HG03565 (cell line): Measurements from ENCODE around the gene GJD4.

ENCODE experiments used
- ATAC-seq: cut with Tn5 transposase; IDR thresholded peaks from one replicate; pipeline ENCODE4 v1.9.1; 2021; ENCODE audit warnings: mild to moderate bottlenecking, moderate library complexity; ENCODE audit not compliant: unreplicated experiment

GJD4 gene

DNA sequence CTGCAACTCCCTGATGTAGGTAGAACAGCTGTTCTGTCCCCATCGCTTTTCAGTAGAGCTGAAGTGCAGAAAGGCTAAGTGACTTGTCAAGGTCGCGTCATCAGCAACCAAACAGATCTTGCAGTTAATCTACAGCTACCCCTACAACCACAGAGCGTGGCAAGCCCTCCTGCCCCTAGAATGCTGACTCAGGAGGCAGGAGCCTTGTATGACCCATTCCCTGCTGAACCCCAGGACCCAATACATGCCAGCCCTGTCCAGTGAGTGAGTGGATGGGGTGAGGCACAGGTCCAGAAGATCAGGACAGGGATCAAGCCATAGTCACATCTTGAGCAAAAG lies 26.6 kb upstream of the GJD4 start:
- ATAC-seq = no peak

- no peak for ATAC-seq
Observed at GRCh38 chr10:35579116-35579515, 26.0 kb upstream of the GJD4 start.

- ATAC-seq = no peak
Observed at GRCh38 chr10:35579726-35580422, 25.3 kb upstream of the GJD4 start.

DNA sequence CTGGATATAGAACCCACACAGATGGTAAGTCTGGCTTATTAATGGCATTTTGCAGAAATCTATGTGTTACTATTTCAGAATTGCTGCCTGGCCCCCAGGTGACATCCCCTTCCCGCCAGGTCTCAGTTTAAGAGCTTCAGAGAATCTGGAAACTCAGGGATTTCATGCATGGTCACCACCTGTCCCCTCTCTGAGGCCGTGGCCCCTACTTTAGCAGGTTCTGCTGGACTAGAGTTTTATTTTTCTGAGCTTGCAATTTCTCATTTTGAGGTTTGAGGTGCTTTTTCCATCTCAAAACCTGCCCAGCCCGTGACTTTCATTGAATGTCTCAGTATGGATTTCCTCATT lies 24.7 kb upstream of the GJD4 start:
- ATAC-seq = no peak

- no peak for ATAC-seq
Observed at GRCh38 chr10:35581655-35582054, 23.5 kb upstream of the GJD4 start.

- no peak for ATAC-seq
Observed at GRCh38 chr10:35584946-35585345, 20.2 kb upstream of the GJD4 start.

DNA sequence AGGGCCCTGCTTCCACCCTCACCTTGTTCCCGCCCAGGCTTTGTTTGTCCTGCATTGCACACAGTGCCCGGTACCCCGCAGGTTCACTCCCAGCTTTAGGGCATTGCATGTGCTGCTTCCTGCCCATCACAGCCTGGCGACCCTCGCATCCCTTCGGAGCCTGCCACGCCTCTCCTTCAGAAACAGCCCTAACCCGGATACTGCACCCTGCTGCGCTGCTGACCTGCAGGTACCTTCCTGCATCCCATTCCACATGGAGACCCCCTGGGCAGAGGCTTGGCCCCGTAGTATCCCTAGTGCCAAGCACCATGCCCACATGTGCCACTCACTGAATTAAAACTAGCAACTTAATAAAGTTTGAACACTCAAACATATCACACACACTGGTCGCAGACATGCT lies 19.8 kb upstream of the GJD4 start:
- ATAC-seq = no peak

DNA sequence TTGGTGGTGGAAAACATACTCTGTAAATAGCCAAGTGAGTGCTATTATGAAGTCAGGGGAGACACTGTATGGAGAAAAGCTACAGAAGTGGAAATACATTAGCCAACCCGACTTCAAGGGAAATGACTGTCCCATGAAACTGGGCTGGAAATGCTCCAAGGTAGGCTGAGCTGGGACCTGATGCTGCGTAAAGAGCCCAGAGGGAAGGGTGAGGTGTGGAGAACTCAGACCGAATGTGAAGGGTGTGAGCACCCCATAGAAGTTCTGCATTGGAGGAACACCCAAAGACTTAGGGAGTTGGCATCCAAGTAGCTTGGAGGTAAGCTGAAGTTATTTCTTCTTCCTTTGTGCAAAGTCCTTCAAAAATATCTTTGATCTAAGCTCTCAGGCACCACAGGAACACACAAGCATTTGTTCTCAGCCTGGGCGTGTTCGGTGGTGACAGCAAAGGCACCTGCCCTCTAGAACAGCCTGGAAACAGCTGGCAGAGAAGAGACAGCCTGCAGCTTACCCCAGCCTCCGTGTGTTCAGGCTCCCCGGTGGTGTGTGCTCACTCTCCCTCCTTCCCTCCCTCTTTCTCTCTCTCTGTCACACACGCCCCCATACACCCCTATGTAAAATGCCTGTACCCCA lies 19.1 kb upstream of the GJD4 start:
- no peak for ATAC-seq

- ATAC-seq = no peak
Observed at GRCh38 chr10:35588836-35589235, 16.3 kb upstream of the GJD4 start.

DNA sequence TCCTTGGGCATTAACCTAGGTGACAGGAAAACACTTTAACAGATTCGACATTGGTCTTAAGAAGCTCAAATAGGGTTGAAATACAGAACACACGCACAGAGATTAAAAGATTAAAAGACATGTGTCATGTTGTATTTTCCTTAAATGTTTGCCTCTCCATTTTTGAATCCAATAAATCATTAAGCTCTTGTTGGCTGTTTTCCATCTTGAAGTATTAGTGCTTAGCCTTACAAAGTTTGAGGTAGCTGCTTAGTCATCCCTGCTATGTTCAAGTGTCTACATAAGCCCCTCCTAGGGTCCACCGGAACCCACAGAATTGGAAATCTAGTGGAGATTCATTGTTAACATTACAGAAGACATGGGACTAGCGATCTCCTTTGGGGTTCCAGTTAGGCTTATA lies 12.7 kb upstream of the GJD4 start:
- ATAC-seq = no peak

GRCh38 chr10:35594115-35595079 lies 10.7 kb upstream of the GJD4 start:
- ATAC-seq = no peak

DNA sequence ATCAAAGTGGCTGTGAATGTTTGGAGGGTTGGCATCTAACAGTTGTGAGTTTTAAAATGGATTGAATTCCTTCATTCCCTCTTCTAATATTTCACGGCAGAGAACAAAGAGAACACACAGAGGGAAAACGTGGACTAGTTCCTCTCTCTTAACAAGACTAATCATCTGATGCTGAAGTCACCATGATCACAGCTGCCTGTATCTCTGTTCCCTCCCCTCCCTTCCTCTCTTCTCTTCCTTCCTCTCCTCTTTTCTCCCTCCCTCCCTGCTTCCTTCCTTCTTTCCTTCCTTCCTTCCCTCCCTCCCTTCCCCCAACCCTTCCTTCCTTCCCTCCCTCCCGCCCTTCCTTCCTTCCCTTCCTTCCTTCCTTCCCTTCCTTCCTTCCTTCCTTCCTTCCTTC lies 10.0 kb upstream of the GJD4 start:
- ATAC-seq = no peak

DNA sequence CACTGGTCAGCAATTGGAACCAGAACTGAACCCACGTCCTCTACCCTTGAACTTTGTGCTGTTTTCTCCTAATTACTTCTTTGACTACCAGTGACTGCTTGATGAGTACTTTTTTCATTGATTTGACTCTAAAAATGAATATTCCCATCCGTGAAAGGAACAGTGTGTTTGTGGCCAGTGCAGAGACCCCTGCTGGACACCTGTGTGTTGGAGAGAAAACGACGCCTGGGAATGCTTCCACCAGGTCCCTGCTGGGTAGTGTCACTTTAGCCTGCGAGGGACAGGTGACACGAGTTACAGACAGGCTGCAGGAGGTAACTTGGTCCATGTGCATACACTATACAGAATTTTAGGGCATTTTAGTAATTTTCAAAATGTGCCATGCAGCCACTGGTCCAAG lies 6.8 kb upstream of the GJD4 start:
- ATAC-seq = no peak

DNA sequence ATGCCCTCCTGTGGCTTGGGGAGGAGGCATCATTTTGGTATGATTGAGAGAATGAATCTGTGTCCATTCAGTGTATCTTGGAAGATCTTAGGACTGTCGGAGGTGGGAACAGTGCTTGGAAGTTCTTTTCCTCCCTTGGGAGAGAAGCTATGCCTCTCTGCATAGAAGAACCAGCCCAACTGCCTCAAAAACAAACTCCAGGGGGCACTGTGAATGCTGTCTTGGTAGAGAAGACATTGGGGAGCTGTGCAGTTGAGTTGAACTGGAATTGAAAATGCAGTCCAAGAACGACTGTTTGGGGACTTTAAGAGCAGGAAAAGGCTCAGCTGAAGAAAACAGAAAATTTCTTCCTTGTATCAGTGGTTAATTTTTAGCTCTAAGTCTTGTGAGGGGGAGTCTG lies 4.9 kb upstream of the GJD4 start:
- ATAC-seq = no peak

DNA sequence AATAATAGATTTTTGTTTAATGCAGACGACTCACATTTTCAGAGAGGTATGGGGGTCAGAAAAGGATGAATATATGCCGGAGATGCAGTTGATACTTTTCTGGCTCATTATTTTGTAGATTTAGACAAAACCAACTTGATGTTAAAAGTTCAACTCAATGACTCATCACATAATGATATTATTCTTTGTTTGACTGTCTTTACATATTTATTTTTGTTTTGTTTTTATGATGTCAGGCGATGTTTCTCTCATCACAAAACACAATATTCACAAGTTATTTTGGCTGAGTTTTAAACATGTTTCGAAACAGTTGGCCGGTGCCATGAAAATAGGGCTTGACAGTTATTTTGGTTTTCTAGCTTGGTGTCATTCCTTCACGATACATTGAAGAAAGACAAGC lies 1.3 kb downstream of the GJD4 start:
- no peak for ATAC-seq

DNA sequence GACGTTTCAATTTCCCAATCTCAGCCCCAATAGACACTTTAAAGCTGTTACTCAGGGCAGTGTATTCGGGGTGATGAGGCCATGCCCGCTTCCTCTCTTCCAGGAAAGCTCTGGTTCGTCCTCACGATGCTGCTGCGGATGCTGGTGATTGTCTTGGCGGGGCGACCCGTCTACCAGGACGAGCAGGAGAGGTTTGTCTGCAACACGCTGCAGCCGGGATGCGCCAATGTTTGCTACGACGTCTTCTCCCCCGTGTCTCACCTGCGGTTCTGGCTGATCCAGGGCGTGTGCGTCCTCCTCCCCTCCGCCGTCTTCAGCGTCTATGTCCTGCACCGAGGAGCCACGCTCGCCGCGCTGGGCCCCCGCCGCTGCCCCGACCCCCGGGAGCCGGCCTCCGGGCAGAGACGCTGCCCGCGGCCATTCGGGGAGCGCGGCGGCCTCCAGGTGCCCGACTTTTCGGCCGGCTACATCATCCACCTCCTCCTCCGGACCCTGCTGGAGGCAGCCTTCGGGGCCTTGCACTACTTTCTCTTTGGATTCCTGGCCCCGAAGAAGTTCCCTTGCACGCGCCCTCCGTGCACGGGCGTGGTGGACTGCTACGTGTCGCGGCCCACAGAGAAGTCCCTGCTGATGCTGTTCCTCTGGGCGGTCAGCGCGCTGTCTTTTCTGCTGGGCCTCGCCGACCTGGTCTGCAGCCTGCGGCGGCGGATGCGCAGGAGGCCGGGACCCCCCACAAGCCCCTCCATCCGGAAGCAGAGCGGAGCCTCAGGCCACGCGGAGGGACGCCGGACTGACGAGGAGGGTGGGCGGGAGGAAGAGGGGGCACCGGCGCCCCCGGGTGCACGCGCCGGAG lies 2.6 kb downstream of the GJD4 start:
- ATAC-seq = no peak

DNA sequence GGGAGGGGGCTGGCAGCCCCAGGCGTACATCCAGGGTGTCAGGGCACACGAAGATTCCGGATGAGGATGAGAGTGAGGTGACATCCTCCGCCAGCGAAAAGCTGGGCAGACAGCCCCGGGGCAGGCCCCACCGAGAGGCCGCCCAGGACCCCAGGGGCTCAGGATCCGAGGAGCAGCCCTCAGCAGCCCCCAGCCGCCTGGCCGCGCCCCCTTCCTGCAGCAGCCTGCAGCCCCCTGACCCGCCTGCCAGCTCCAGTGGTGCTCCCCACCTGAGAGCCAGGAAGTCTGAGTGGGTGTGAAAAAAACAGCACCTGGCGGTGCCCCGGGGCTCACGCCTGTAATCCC lies 3.2 kb downstream of the GJD4 start:
- ATAC-seq = no peak

- ATAC-seq = no peak
Observed at GRCh38 chr10:35611750-35612149, 6.6 kb downstream of the GJD4 start.

DNA sequence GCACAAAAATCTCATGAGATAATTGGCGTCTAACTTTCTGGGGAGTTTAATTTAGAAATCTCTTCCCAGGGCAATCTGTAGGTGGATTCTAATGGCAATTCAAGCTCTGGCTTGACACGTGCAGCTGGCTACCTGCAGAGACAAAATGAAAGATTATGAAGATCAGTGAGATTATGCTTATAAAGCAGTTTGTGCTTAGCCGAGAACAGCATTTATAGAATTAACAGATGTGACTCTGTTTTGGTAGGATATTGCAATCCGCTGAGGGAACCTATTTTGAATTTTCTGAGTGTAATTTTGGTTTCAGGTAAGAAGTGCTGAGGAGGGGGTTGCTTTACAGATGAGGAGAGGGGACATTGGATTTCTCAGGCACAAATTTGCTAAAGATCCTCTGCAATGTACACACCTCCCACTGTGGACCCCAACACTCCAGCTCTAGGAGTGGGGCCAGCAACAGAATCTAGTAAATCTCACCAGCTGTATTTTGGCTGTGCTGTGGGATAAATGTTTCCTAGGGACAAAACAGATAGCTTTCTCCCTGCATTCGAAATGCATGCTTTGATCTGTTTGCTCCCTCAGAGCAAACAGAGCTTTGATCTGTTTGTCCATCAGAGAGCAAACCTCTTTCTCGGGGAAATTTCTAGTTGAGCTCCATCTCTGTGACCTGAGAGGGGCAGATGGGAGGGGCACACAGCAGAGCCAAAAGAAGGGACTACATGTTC lies 7.4 kb downstream of the GJD4 start:
- no peak for ATAC-seq

DNA sequence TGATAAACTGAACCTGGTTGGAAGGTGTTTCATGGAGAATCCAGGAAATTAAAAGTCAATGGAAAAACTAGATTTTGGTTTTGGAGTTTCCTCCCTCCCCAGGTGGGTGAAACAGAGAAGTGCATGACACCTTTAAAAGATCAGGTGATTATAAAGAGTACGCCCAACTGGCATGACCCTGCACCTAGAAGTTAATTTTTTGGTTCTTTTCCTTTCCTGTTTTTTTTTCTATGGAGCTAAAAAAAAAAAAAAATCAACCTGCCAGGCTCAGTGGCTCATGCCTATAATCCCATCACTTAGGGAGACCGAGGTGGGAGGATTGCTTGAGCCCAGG lies 7.9 kb downstream of the GJD4 start:
- ATAC-seq = no peak
